Erythroblast (primary cell): ENCODE results near the gene TOR1A.

Source experiments
- DNase-seq, 2 experiments: peaks; one replicate each; lab custom pipeline; 2025; lab: John Stamatoyannopoulos, UW
- GATA1 ChIP-seq: IDR thresholded peaks from 2 replicates; pipeline ENCODE4 v1.6.1; 2011; ENCODE audit warnings: low read depth, mild to moderate bottlenecking, control low read depth, low read length, moderate library complexity
- POLR2A ChIP-seq: IDR thresholded peaks from 2 replicates; pipeline ENCODE4 v1.6.1; 2011; ENCODE audit warnings: mild to moderate bottlenecking, low read length

The TOR1A gene

GRCh38 chr9:129839324-129840023, 15.5 kb upstream of the TOR1A start:
- DNase-seq, result no peak
- TF ChIP-seq POLR2A, result no peak
- no peak for TF ChIP-seq GATA1

- TF ChIP-seq GATA1 (no peak), POLR2A (no peak)
- no peak for DNase-seq
These were observed 14.8 kb upstream of the TOR1A start for GRCh38 chr9:129838707-129839259.

- TF ChIP-seq POLR2A, result no peak
- TF ChIP-seq GATA1, result no peak
- peak; percentile 39 to 62 for DNase-seq
These were observed 12.5 kb upstream of the TOR1A start for GRCh38 chr9:129836311-129837007.

GRCh38 chr9:129835860-129836223, 11.9 kb upstream of the TOR1A start:
- TF ChIP-seq POLR2A, result no peak
- TF ChIP-seq GATA1, result no peak
- peak; percentile 53 to 68 for DNase-seq

GRCh38 chr9:129835128-129835859, 11.4 kb upstream of the TOR1A start, which contains the start of the genes C9orf78 and USP20:
C9orf78 (minus strand) TSS chr9:129835275; CDS start chr9:129835221, 54 bp downstream.
USP20 (plus strand) TSS chr9:129835458; CDS start chr9:129852556, 17,098 bp downstream.
- TF ChIP-seq POLR2A (peak; percentile 98), GATA1 (no peak)
- DNase-seq, result peak; percentile 98 to 99

GRCh38 chr9:129834489-129835127, 10.7 kb upstream of the TOR1A start:
- DNase-seq, result peak; percentile 54 to 69
- TF ChIP-seq GATA1, result no peak
- no peak for TF ChIP-seq POLR2A

- TF ChIP-seq GATA1, result no peak
- DNase-seq, result no peak
These were observed 9.0 kb upstream of the TOR1A start for GRCh38 chr9:129832982-129833381.

GRCh38 chr9:129828969-129829368, 5.0 kb upstream of the TOR1A start:
- TF ChIP-seq POLR2A (no peak), GATA1 (no peak)
- DNase-seq, result no peak

- DNase-seq, result no peak
- TF ChIP-seq GATA1, result no peak
- no peak for TF ChIP-seq POLR2A
These were observed 4.1 kb upstream of the TOR1A start for GRCh38 chr9:129828051-129828450.

- no peak for DNase-seq
- TF ChIP-seq POLR2A, result no peak
- no peak for TF ChIP-seq GATA1
These were observed 2.8 kb upstream of the TOR1A start for GRCh38 chr9:129826759-129827158.

- TF ChIP-seq GATA1, result no peak
- TF ChIP-seq POLR2A, result peak; percentile 35
- DNase-seq, result peak; percentile 89 to 93
These were observed 2.4 kb upstream of the TOR1A start for GRCh38 chr9:129826344-129826743.

- no peak for DNase-seq
- TF ChIP-seq GATA1, result no peak
- no peak for TF ChIP-seq POLR2A
These were observed 398 bp downstream of the TOR1A start for GRCh38 chr9:129823542-129823934.

GRCh38 chr9:129822898-129823541, 916 bp downstream of the TOR1A start:
- no peak for TF ChIP-seq GATA1
- no peak for TF ChIP-seq POLR2A
- DNase-seq, result peak; percentile 54 to 55
